HuH-7.5 (cell line): ENCODE measurements around the gene DBP.

ENCODE experiments used
- DNase-seq: peaks from one replicate; pipeline ENCODE4 v3.0.0; 2011; ENCODE audit warnings: low spot score

Gene DBP

DNA sequence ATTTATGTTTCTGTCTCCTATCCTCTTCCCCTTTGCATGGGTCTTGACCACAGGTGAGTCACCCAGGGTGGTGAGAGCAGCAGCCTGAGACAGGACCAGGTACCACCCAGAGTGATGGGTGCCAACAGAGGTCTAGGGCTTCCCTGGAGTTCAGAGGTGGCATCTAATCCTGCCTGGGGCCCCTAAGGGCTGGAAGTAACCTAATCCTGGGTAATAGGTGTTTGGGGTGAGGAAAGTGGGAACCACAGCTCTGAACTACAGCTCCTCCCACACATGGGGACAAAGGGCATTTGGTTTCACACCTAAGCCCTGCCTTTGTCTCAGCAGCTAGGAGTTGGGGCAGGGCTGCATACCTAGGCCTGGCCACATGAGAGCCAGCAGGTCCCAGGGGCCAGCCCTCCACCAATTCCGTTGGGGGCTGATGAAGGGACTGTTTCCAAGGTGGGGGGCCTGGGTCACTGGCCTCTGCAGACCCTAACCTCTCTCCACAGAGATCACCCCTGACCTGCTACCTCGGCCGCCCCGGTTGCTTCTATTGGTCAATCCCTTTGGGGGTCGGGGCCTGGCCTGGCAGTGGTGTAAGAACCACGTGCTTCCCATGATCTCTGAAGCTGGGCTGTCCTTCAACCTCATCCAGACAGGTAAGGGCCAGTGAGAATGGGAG lies 9.8 kb downstream of the DBP start:
- peak; percentile 78 for DNase-seq

DNA sequence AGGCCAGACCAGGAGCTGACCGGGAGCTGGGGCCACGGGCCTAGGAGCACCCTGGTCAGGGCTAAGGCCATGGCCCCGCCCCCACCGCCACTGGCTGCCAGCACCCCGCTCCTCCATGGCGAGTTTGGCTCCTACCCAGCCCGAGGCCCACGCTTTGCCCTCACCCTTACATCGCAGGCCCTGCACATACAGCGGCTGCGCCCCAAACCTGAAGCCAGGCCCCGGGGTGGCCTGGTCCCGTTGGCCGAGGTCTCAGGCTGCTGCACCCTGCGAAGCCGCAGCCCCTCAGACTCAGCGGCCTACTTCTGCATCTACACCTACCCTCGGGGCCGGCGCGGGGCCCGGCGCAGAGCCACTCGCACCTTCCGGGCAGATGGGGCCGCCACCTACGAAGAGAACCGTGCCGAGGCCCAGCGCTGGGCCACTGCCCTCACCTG lies 11.3 kb downstream of the DBP start:
- DNase-seq: no peak

DNA sequence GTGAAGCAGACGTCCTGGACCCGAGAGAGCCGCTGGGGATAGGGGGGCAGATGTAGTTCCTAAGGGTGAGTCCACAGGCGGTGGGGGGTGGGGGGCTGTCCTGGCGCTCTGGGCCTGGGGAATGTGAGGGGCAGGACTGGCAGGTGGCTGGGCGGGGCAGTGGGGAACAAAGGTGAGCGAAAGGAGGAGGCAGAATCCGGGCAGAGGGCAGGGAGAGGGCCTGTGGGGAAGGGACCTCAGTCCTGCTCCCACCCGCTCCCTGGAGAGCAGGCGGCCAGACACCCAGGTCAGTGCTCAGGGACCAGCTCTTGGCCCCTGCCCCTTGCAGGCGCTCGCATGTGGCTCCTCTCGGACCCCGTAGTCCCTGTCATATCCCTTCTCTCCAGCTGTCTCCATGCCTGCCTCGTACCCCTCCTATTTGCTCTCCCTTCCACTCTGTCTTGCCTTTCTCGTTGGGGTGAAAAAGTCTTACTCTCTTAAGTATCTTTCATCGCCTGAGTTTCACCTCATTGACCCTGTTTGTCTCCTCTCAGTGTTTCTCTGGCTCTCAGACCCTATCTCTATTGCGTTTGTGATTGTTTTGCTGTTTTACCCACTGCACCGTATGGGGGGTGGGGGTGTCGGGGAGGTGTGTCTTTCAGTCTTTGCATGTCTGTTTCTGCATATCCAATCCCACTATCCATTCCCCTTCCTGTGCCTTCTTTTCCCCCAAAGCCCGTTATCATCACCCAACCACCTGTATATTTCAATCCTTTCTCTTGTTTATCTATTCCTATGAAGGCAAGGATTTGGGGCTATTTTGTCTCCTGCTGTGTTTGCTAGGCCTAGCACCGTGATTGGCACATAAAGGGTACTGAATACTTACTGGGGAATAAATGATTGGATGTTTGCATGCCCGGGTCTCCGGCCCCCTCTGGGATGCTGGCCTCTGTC lies 12.1 kb downstream of the DBP start:
- no peak for DNase-seq

DNA sequence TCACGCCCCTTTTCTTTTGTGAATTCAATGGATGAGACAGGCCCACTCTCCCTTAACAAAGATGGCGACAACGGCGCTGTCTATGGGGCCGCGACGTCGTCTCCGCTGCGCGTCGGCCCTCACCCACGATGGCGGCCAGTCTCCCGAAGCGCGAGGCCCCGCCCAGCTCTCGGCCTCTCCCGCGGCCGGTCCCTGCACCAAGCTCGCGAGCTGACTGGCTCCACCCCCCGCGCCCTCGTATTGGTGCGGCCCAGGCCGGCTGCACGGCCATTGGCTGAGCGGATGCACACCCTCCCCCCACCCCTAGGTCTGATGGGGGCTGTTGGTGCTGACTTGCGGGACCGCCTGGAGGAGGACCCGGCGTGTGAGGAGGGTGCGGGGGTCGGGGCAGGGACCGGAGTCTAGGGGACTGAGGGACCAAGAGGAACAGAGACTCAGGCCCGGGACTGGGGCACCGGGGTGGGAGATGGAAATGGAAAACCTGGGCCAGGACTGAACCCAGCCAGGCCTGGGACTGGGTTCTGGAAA lies 13.0 kb downstream of the DBP start:
- DNase-seq: no peak

DNA sequence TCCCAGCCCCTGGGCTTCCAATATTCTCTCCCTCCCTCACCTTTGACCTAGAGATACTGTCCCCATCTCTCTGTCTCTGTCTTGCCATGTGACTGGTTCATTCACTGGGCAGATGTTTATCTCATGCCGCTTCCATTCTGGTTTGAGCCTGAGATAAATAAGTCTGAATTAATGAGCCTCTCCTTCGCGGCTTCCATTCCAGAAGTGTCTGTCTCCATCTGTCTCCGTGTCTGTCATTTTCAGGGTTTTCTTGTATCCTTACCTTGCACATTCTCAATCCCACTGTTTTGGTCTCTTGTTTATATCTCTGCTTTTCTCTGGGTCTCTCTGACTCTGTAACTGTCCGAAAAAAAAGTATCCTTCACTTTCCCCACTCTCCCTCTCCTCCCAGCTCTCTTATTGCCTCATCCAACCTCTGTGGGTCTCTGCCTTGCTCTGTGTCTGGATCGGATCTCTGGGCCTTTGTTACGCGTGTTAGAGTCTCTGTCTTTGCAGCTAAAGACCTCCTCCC lies 13.6 kb downstream of the DBP start:
- no peak for DNase-seq

DNA sequence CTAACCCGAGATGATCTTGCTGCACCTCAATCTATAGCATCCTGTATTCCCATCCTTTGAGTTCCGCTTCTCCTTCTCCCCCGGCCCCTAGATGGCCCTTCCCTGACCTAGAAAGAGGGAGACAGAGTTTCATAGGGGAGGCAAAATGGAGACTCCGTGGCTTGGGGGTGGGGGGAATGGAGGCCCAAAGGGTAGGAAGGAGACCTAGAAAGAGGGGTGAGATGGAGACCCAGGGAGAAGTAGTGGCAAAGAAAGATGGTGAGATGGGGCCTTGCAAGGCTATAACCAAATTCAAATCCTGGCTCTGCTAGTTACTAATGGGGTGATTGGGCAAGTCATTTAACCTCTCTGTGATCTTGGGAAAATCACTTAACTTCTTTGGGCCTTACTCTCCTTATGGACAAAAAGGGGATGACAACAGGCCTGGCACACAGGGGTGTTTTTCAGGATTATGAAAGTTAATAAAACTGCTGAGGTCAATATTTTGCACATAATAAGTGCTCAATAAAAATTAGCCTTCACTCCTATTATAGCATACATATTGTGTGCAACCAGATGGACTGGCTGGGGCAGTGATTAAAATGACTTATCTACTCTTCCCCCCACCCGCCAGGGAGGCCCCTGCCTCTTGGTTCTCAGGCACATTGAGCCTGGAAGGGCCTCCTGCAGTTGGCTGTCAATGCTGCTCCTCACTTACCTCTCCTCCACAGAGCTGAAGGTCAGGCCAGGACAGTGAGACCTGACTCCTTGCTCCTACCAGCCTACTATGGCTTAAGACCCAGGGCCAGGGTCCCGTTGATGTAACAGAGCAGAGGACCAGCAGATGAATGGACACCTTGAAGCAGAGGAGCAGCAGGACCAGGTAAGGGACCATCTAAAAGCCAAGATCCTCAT lies 17.2 kb downstream of the DBP start:
- no peak for DNase-seq

DNA sequence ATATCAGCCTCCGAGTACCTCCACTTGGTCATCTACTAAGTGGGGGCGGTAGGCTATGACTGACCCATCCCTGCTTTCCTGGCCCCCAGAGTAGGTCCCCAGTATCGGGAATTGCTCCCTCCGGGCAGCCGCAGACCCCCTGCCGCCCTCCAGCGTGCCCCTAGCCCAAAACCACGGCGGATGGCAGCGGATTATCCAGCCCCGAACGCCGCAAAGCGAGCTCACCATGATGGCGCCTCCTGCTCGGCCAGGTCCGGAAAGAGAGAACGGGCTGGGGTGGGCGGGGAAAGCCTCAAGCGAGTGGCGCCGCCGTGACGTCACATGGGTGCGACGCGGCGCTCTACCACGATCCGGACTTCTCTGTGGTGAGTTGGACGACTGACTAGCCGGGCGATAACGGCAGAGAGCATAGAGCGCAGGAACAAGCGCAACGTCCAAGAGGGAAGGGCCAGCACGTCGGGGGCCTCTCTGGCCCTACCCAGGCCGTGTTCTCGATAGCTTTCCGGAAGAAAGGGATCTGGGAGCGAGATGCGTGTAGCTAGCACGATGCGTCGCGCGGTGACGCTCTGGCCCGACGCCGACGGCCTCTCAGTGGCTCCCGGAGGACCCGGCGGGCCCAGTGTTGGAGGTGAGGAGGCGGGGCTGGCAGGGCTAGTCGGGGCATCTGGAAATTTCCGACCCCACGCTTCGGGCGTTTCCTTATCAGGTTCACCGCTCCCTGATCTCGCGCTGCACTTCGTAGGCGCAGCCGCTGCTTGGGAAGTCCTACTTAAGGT lies 18.1 kb downstream of the DBP start, which contains the start of the genes RPL18 and SPHK2:
Gene RPL18 (minus strand): TSS at position 263 of the 776 bp plus-strand sequence. CDS start 35 bp downstream, at position 228.
Gene SPHK2 (plus strand): TSS at position 591 of the 776 bp plus-strand sequence. CDS start 1,009 bp downstream, outside the sequence.
- DNase-seq: peak; percentile 99

DNA sequence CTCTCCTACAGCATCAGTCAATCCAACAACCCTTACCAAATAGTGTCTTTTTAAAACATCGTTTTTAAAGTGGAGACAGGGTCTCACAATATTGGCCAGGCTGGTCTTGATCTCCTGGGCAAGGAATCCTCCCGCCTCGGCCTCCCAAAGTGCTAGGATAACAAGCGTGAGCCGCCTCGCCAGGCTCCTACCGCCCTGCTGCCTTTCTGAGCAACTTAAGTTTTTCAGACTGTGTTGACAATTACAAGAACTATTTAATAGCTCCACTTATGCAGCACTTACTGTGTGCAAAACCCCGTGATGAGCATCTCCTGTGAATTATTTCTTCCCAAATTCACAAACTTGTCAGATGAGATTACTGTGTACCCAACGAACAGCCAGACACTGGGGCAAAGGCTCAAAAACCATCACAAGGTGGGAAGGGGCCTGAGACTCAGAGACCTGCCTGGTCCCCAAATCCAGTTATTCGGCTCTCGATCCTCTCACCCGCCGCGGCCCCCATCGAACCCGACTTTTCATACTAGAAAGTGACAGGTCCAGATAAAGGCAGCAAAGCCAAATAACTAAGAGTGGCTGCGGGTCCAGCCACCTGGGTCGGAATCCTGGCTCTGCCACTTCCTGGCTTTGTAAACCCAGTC lies 18.8 kb downstream of the DBP start:
- DNase-seq: no peak

DNA sequence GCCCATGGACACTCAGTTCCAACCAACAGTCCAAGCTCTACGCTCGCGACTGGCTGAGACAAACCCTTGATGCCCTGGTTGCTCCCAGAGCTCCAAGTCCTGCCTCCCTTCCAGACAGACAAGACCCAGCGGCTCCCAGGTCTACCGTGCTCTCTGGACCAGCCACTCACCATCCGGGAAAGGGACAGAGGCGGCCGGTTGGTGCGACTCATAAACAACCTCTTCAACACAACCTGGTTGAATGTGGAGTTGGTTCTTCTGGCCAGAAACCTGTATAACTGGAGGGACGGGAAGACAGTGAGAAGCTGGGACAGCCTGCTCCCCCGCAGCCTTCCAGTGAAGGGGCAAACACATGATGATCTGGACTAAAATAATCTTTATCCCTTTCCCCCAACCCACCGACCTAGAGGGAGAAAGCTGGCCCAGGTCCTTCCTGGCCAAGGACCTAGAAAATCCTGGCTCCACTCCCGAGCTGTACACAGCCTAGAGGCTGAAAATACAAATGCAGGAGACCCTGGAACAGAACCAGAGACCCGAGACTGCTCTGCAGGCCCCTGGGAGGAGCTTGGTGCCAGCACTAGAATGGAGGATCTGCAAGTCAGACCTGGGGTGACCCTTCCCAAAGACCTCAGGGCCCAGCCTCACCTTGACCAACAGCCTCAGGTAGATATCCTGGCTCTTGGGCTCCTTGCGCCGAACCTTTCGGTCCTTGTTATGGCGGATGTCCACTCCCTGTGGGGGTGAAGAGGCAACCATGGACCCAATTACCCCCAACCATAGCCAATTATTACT lies 19.8 kb downstream of the DBP start:
- DNase-seq: no peak

DNA sequence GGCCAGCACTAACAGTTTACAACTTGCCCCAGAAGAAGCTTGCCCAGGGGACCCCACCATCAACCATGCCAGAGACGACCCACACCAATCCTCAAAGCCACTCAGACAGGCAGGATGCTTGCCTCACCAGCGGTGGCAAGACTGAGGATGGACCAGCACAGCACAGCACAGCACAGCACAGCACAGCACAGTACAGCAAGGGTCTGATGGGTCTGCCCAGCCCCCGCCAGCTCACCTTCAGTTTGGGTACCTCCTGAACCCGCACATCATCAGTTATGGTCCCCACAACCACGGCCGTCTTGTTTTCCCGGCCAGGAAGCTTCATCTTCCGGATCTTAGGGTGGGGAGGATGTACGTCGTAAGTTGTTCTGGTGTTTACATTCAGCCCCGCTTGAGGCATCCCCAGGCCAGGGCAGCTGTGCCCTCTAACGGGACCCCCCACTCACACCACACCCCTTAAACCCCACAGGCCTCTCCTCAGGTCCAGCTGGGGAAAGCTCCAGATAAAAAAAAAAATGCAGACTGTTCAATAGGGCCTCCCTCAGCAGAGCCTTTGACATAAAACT lies 20.6 kb downstream of the DBP start:
- DNase-seq: no peak

DNA sequence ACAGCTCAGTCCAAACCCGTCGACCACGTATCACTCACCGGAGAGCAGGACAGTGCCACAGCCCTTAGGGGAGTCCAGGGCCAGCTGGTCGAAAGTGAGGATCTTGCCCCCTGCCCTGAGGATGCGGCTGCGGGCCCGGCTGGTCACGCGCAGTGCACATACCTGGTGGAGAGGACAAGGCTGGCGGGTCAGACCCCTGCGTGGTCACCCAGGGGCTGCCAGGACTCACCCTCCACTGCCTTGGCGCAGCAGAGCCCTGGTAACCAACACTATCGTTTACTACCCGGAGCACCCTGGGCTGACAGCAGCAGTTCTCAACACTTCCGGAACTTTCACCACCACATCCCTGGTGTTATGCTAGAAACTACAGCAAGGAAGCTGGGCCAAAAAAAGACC lies 21.1 kb downstream of the DBP start:
- no peak for DNase-seq

DNA sequence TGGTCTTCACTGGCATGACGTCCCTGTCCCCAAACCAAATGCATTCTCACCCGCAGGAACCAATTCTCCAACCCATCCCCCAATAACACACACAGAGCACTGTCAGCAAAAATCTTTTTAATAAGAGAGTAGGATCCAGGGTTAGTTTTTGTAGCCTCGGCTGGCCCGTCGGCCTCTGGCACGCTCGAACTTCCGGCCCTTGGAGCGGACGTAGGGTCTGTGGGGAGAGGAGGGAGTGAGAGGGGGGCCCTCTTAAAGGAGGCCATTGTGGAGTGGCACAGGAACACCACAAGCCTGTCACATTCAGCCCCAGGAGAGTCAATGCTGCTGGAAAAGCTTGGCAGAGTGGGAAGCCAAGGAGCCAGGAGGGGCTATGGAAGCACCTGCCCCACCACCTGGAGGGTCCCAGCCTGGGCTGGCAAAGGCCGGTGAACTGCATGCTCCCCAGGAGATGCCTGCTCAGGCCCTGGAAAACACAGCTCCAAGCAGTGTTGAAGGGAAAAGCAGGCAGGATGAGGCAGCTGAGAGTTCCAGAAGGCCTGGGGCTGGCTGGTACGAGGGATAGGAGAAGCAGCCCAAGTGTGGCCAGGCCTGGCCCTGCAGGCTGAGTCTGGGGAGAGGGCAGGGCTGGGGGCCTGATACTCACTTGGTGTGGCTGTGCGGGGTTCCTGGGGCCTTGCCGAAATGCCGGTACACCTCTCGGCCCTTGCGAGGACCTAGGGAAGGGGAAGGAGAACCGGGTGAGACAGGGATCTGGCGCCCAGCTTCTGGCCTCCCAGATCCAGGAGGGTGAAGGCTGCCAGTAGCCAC lies 21.7 kb downstream of the DBP start:
- no peak for DNase-seq

DNA sequence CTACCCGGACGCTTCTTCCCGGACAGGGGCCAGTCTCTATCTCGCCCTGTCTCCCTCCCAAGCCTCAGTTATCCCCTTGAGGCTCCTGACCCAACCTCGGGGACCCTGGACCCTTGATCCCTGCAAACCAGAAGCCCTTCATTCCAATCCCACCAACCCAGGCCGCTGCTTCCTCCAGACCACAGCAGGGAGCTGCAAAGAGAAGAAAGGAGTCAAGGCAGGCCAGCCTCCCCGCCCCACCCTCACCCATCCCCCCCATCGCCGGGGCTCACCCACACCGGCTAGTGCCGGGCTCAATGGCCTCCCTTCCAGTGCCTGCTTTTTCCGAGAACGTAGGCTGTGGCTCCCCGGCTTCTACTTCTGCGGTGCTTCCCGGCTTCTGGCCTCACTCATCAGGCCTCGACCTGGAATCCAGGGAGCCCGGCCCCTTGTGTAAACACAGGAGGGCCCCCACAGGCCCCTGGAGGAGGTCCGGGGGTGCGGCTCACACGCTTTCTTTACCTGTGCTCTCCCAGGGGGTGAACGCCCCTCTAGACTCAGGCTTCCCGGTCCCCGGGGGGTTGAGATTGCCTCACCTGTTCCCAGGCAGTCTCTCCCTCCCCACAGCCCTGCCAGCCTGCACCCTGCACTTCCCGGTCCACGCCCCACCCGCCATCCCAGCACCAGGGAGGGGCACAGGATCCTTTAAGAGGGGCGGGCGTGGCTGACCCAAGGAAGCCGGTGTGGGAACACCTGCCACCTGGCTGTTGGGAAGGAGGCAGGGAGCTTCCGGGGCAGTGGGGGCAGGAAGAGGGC lies 22.5 kb downstream of the DBP start, which contains the start of gene FAM83E:
Gene FAM83E (minus strand): TSS at position 641 of the 795 bp plus-strand sequence. CDS start 1,704 bp downstream, outside the sequence.
- peak; percentile 72 for DNase-seq

DNA sequence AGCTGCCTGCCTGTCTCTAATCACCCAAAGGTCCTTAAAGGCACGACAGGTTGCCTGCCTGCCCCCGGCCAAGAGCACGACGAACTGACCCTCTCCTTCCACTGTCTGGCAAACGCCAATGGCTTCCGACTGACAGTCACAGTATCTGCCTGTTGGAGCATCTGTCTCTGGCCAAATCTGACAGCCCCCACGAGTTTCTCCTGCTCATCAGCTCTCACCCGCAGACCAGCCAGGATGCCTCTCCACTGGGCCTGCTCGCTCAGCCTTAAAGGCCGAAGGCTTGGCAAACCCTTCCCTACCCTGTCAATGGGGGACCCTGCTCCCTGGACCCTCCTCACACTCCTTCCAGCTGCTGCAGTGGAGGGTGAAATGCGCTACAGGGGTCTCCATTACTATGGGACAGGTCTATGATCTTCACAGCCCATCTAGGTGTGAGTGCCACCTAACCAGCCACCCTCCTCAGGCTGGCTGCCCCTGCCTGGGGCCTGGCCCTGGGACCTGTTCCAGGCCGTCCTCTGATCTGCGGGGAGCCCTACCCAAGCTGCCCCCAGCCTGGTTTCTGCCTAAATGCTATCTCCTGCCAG lies 23.2 kb downstream of the DBP start:
- DNase-seq: no peak

DNA sequence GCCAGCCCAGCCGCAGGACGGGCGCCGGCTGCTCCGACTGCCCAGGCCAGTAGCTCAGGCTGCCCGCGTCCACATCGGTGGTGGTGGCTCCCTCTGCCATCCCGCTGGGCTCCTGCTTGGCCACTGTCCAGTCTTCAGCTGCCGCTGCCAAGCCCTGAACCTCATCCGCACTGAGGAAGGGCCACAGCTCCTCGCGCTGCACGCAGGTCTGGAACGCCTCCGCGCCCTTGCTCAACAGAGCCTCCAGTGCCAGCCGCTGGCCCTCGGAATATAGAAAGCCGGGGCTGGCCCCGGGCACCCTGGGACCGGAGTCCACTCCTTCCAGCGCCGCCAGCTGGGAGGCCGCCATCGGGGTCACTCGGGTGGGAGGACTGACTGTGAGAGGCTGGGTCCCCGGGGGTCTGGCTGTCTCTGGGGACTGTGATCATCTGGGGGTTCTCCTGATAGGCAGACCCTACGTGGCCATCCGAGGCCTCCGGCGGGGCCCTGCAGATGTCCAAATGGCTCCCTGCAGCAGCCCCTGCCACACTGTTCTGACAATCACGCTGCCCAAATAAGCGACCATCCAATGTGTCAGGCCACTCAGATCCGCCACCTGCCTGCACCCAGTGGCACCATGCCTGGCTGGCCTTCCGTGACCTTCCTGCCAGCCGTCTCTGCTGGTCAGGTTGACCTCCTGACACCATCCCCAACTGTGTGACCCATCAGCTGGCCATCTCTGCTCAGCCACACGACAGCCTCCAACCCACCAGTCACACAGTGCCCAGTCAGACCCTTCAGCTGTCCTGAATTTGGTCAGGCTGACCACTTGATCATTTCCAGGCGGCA lies 23.9 kb downstream of the DBP start:
- no peak for DNase-seq

DNA sequence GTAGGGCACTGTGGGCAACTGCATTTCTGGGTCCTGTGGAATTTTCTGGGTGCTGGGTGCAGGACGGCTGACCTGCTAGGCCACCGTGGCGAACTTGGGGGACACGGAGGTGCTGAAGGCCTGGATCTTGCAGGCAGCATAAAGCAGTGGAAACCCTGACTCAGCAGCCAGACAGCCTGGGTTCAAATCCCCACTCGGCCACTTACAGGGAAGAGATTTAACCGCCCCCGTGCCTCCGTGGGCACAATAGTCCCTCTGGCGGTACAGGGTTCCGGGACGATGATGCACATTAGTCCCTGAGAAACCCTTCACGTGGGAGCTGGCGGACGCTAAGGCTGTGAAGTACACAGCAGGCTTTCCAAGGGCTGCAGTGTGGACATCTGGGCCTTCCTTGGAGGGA lies 25.3 kb downstream of the DBP start:
- DNase-seq: no peak
